Measurements from ENCODE around the gene DISC1. TPM values are rescaled to one million over a fixed set of nuclear protein-coding genes. Genes with fewer than 3 reads are reported as not detected.

Gene DISC1
- total RNA-seq, 1 experiment from 2014 or later = 1.8 TPM

GRCh38 chr1:231702331-231702730, 75.7 kb downstream of the DISC1 start:
- TF ChIP-seq POLR2AphosphoS5 (IDR thresholded peaks at IDR 0.05; ENCODE audit: low read depth, low read length) (no peak), POLR2A (IDR thresholded peaks at IDR 0.05; ENCODE audit: borderline replicate concordance, extremely low read depth, insufficient read depth, insufficient read length) (no peak), REST (IDR thresholded peaks at IDR 0.05; ENCODE audit: low read depth) (no peak), SP1 (IDR thresholded peaks at IDR 0.05; ENCODE audit: low read depth) (no peak), JUND (IDR thresholded peaks at IDR 0.05) (no peak), EGR1 (IDR thresholded peaks at IDR 0.05; ENCODE audit: low read depth) (no peak), MAX (IDR thresholded peaks at IDR 0.05) (no peak), CTCF (IDR thresholded peaks at IDR 0.05 in 2 of 3, conservative IDR thresholded peaks at IDR 0.05 in 1 of 3; ENCODE audit: borderline replicate concordance in 1 of 3, insufficient read depth in 1 of 3, low read depth in 2 of 3, low read length in 2 of 3) (no peak), SIN3A (IDR thresholded peaks at IDR 0.05; ENCODE audit: low read depth) (no peak), EZH2phosphoT487 (IDR thresholded peaks at IDR 0.05; ENCODE audit: borderline replicate concordance) (no peak), FOSL1 (IDR thresholded peaks at IDR 0.05; ENCODE audit: low read depth) (no peak)

More at GRCh38 chr1:231702331-231702730, 75.7 kb downstream of the DISC1 start:
- H3K4me3 ChIP-seq (replicated peaks in 1 of 2; ENCODE audit: low read depth in 1 of 2, low read length in 2 of 2) = no peak overlapping the region
- ChIA-PET POLR2A (no interaction called here), CTCF (no interaction called here), RAD21 (ENCODE audit: low non-redundant PET in 1 of 2, low total read pairs in 2 of 2, uncharacterized antibody in 2 of 2, unreplicated experiment in 2 of 2) (no interaction called here)
- no peaks in the 10 kb centered on the region for H3K27me3 ChIP-seq (ENCODE audit: insufficient read depth, low read length)
- H3K9me3 ChIP-seq (ENCODE audit: control insufficient read depth in 1 of 2, insufficient read depth in 1 of 2, low read depth in 1 of 2, low read length in 2 of 2) = no peaks in the 10 kb centered on the region
- H4K20me1 ChIP-seq (ENCODE audit: insufficient read depth) = no peaks in the 10 kb centered on the region
- no peaks in the 10 kb centered on the region for H3K4me1 ChIP-seq (ENCODE audit: control insufficient read depth in 1 of 2, insufficient read depth in 2 of 2, low read length in 2 of 2)
- H3K79me2 ChIP-seq (ENCODE audit: insufficient read depth, low read length) = no peaks in the 10 kb centered on the region
- no peak overlapping the region for H3K4me2 ChIP-seq (ENCODE audit: low read length)
- H3K9ac ChIP-seq (ENCODE audit: low read length) = no peak overlapping the region
- H3K9me2 ChIP-seq (ENCODE audit: insufficient read depth) = no peaks in the 10 kb centered on the region
- BruUV-seq (replicated peaks) = no TSS peak
- H2AFZ ChIP-seq (ENCODE audit: low read depth, low read length, poor library complexity, severe bottlenecking) = no peak overlapping the region
- DNase-seq (ENCODE audit: low read depth, low spot score) (no peak), ATAC-seq (no peak)
- H3K36me3 ChIP-seq (ENCODE audit: control insufficient read depth in 1 of 2, insufficient read depth in 2 of 2, low read length in 2 of 2) = no peaks in the 10 kb centered on the region
- H3K27ac ChIP-seq (ENCODE audit: low read depth, low read length) = no peak overlapping the region
- intact Hi-C loops (cut with micrococcal nuclease) = no loop called here
